GM06990 (cell line): ENCODE measurements around the gene PKP1.

Source experiments
- DNase-seq: peaks from one replicate; pipeline ENCODE4 v3.0.0-alpha.2; 2011; ENCODE audit not compliant: insufficient read length; ENCODE audit errors: extremely low read depth
- H3K27me3 ChIP-seq: replicated peaks from 2 replicates; pipeline ENCODE4 v1.6.0; 2011; ENCODE audit warnings: low read length; ENCODE audit not compliant: control insufficient read depth, insufficient read depth
- H3K36me3 ChIP-seq: 2 replicates; pipeline ENCODE4 v1.5.1; 2011; ENCODE audit warnings: low read length; ENCODE audit not compliant: control insufficient read depth, insufficient read depth
- H3K4me3 ChIP-seq: replicated peaks from 2 replicates; pipeline ENCODE4 v1.5.1; 2011; ENCODE audit warnings: low read depth, mild to moderate bottlenecking, control low read depth, low read length
- CTCF ChIP-seq: IDR thresholded peaks from 2 replicates; pipeline ENCODE4 v1.5.1; 2011; ENCODE audit warnings: low read length, control low read depth, mild to moderate bottlenecking, inconsistent platforms; ENCODE audit not compliant: insufficient read depth, poor library complexity, severe bottlenecking

PKP1 gene

GRCh38 chr1:201250326-201251011, 32.8 kb upstream of the PKP1 start:
- TF ChIP-seq CTCF: no peak
- H3K27me3 ChIP-seq: no peaks in the 10 kb centered on the region; the same call in 1 of the 2 replicates
- no peak overlapping the region for H3K4me3 ChIP-seq
- H3K36me3 ChIP-seq: no peaks in the 10 kb centered on the region
- no peak for DNase-seq

- Histone ChIP-seq H3K4me3 (no peak overlapping the region), H3K27me3 (no peaks in the 10 kb centered on the region; the same call in 1 of the 2 replicates), H3K36me3 (no peaks in the 10 kb centered on the region)
- no peak for TF ChIP-seq CTCF
- no peak for DNase-seq
Measured at GRCh38 chr1:201251411-201251810, 31.9 kb upstream of the PKP1 start.

- DNase-seq: no peak
- no peak for TF ChIP-seq CTCF
- Histone ChIP-seq H3K4me3 (no peak overlapping the region), H3K36me3 (no peaks in the 10 kb centered on the region), H3K27me3 (no peaks in the 10 kb centered on the region; the same call in 1 of the 2 replicates)
Measured at GRCh38 chr1:201251851-201252430, 31.4 kb upstream of the PKP1 start.

- no peaks in the 10 kb centered on the region for H3K36me3 ChIP-seq
- DNase-seq: no peak
- no peak for TF ChIP-seq CTCF
- H3K4me3 ChIP-seq: no peak overlapping the region
- no peaks in the 10 kb centered on the region; the same call in 1 of the 2 replicates for H3K27me3 ChIP-seq
Measured at GRCh38 chr1:201252944-201253371, 30.3 kb upstream of the PKP1 start.

- DNase-seq: no peak
- Histone ChIP-seq H3K27me3 (no peaks in the 10 kb centered on the region; the same call in 1 of the 2 replicates), H3K36me3 (no peaks in the 10 kb centered on the region), H3K4me3 (no peak overlapping the region)
- TF ChIP-seq CTCF: no peak
Measured at GRCh38 chr1:201253411-201253810, 29.9 kb upstream of the PKP1 start.
